ENCODE measurements around the gene SASH1.
"Not testable (repeated sequence)": the region's sequence is repeated elsewhere in the genome, so short reads cannot be mapped to it uniquely, and the experiment has no call there.

Gene SASH1

GRCh38 chr6:148578837-148579565 lies 236.4 kb downstream of the SASH1 start:
- no peak for DNase-seq (ENCODE audit: extremely low spot score)
- CTCF ChIA-PET, result interaction anchor here (0.6 to 3.7 kb wide), 54 partner anchors 9 to 861 kb away, joined by 3 to 45 read pairs (median 6); partner anchors contain the start of gene UST
- POLR2A ChIA-PET, result interaction anchor here (0.8 kb wide), 1 partner anchor 171 kb away, joined by 3 read pairs; no protein-coding TSS in a partner anchor
- TF ChIP-seq CTCF (IDR thresholded peaks at IDR 0.05; ENCODE audit: control extremely low read depth, extremely low read depth, low read depth, missing control alignments), result no peak

GRCh38 chr6:148580442-148580841 lies 237.8 kb downstream of the SASH1 start:
- no peak for DNase-seq (ENCODE audit: extremely low spot score)
- POLR2A ChIA-PET, result no interaction called here

GRCh38 chr6:148583631-148584030 lies 241.0 kb downstream of the SASH1 start:
- no peak for TF ChIP-seq CTCF (IDR thresholded peaks at IDR 0.05; ENCODE audit: control extremely low read depth, extremely low read depth, low read depth, missing control alignments)
- ChIA-PET POLR2A (no interaction called here), CTCF (interaction anchor here (1.0 kb wide), 1 partner anchor 30 kb away, joined by 3 read pairs; no protein-coding TSS in a partner anchor)
- no peak for DNase-seq (ENCODE audit: extremely low spot score)

More at GRCh38 chr6:148580442-148580841, 237.8 kb downstream of the SASH1 start:
- TF ChIP-seq CTCF (IDR thresholded peaks at IDR 0.05; ENCODE audit: control extremely low read depth, extremely low read depth, low read depth, missing control alignments), result no peak
- CTCF ChIA-PET, result interaction anchor here (0.9 kb wide), 1 partner anchor 394 kb away, joined by 3 read pairs; no protein-coding TSS in a partner anchor

GRCh38 chr6:148585641-148586040 lies 243.0 kb downstream of the SASH1 start:
- POLR2A ChIA-PET; DNase-seq (ENCODE audit: extremely low spot score): not testable (repeated sequence)
- CTCF ChIA-PET, result interaction anchor here (1.7 kb wide), 1 partner anchor 12 kb away, joined by 4 read pairs; no protein-coding TSS in a partner anchor

GRCh38 chr6:148590883-148591282 lies 248.2 kb downstream of the SASH1 start:
- POLR2A ChIA-PET, result no interaction called here
- no peak for TF ChIP-seq CTCF (IDR thresholded peaks at IDR 0.05; ENCODE audit: control extremely low read depth, extremely low read depth, low read depth, missing control alignments)
- no peak for DNase-seq (ENCODE audit: extremely low spot score)
- CTCF ChIA-PET, result interaction anchor here (1.0 to 2.5 kb wide), 3 partner anchors 13 to 31 kb away, joined by 3 to 7 read pairs (median 4); no protein-coding TSS in a partner anchor

GRCh38 chr6:148591656-148592055 lies 249.0 kb downstream of the SASH1 start:
- no peak for TF ChIP-seq CTCF (IDR thresholded peaks at IDR 0.05; ENCODE audit: control extremely low read depth, extremely low read depth, low read depth, missing control alignments)
- no peak for DNase-seq (ENCODE audit: extremely low spot score)
- ChIA-PET POLR2A (no interaction called here), CTCF (interaction anchor here (2.5 kb wide), 1 partner anchor 14 kb away, joined by 7 read pairs; no protein-coding TSS in a partner anchor)

GRCh38 chr6:148593130-148593812 lies 250.6 kb downstream of the SASH1 start:
- CTCF ChIA-PET, result no interaction called here
- DNase-seq (ENCODE audit: extremely low spot score), result no peak
- POLR2A ChIA-PET, result no interaction called here
- no peak for TF ChIP-seq CTCF (IDR thresholded peaks at IDR 0.05; ENCODE audit: control extremely low read depth, extremely low read depth, low read depth, missing control alignments)

All from GM10248 (cell line).